Activated CD8-positive, alpha-beta memory T cell treated with anti-CD3 and anti-CD28 coated beads for 24 hours (primary cell): Measurements from ENCODE around the gene RGS9.

Experiments
- DNase-seq: peaks from one replicate; pipeline ENCODE4 v3.0.0-alpha.2; 2020

Gene RGS9

DNA sequence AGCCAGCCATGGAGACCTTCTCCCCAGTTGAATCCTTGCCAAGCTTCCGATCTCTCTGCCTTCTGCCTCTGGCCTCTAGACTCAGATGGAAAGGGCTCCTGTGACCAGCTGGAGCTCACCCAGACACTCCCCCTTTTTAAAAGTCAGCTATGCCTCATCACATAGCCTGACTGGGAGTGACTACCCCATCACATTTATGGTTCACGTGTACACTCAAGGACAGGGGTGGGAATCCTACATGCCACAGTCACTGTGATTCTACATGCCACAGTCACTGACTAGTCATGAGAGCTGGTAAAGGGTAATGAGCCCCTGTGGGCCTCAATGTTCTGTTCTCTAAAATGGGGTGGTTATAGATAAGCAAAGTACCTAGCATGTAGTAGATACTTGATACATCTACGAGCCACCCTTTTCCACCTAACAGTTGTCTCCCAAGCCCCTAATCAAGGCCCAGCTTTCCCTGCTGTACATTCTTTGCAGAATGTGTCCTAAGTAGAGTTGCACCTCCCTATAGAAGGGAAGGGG is 85.1 kb downstream of the RGS9 start:
- DNase-seq = no peak

DNA sequence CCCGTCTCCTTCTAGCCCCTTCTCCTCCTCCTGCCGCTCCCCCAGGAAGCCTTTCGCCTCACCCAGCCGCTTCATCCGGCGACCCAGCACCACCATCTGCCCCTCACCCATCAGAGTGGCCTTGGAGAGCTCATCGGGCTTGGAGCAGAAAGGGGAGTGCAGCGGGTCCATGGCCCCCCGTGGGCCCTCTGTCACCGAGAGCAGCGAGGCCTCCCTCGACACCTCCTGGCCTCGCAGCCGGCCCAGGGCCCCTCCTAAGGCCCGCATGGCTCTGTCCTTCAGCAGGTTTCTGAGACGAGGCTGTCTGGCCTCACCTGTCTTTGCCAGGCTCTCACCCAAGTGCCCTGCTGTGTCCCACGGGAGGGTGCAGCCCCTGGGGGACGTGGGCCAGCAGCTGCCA is 87.9 kb downstream of the RGS9 start:
- DNase-seq = no peak

DNA sequence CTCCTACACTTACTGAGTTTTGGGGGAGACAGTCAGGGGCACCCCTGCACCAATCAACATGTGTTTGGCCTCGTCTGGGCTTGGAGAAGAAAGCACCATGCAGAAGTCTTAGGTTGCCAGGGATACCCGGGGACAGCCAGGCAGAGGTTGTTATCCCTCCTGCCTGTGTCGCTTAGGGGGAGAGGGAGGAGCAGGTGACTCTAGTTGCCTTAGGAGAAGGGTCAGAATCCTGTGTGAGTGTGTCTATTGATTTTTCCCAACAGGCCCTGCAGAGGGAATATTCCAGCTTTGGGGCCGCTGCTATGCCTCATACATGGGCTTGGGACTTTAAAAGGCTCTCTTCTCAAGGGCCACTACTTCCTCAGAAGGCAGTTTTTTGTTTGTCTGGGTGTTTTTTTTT is 89.1 kb downstream of the RGS9 start:
- DNase-seq = no peak

DNA sequence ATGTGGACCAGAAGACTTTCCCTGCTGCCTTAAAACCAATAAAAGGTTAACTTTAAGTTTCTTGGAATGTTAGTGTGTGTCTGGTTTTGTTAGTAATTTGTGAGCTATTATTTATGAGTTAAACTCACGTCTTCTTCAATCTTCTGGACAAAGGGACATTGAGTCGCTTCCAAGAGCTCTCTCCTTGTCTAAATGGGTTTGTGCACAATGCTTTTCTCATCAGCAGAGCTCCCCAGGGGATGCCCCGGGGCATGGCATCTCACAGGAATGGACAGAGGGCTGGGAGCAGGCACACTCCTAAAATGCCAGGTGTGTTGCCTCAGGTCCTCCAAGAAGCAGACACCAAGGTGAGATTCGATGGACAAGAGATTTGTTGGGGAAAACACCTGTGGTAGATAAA is 90.5 kb downstream of the RGS9 start:
- no peak for DNase-seq

DNA sequence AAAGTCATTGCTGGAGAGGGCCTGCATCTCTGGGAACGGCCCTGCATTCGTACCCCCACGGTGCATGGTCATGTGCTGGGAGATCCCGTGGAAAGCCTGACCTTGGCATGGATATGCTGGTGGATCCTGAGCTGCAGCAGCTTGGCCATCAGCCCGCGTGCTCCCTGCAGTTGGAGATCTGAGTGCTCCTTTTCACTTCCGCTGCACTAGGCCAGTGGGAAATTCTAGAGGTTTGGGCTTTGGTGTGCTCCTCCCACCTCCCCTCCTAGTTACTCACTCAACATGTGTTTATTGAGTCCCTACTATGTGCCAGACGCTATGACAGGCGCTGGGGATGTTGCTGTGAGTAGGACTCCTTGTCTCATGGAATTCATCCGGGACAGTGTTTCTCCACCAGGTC is 91.1 kb downstream of the RGS9 start:
- no peak for DNase-seq

DNA sequence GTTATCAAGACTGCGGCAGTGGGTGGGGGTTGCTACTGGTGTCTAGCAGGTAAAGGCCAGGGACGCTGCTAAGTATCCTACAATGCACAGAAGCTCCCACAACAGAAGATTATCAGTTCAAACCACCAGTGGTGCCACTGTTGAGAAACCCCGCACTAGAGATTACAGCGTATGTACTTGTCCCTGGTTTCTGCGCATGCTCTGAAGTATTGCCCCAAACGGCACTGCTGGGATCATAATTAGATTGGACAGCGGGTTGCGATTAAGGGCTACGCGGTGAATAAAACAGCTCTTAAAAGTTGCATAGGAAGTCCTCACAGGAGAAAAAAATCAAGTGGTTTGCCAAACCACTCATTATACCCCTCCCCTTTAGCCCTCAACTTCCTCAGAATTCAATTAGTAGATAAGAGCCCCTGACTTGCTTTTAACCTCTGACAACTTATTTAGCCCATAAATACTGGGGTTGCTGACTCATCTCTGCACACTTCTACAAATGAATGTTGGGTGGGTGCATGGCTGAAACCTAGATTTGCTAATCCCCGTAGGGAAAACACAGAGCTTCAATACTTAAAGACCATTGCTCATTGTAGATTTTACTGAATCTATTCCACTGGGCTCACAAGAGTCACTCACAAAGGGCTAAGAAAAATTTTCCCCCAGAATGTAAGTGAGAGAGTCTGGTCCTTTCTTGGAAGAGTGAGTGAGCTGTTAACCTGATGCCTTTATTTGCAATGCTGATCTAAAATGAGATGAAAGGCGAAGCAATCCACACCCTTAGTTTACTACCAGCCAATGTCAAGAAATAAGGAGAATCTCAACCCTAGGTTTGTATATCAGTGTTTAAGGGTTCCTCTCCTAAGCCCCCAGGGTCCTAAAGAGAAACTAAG is 91.8 kb downstream of the RGS9 start:
- DNase-seq = peak; percentile 74

DNA sequence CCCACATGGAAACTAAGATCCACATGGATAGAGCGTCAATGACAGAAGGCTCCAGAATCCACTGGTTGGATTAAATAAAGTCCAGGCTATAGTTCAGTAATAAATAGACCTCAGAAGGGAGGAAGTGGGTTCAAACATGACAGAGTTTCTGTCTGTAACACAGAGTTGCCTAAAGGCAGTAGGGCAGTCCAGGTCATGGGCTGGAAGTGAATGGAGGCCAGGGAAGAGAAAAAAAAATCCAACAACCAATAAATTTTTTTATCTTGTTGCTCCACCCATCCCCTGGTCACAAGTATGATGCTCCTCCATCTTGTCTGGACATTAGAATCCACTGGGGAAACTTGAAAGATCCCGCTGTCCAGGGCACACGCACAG is 92.4 kb downstream of the RGS9 start:
- no peak for DNase-seq

DNA sequence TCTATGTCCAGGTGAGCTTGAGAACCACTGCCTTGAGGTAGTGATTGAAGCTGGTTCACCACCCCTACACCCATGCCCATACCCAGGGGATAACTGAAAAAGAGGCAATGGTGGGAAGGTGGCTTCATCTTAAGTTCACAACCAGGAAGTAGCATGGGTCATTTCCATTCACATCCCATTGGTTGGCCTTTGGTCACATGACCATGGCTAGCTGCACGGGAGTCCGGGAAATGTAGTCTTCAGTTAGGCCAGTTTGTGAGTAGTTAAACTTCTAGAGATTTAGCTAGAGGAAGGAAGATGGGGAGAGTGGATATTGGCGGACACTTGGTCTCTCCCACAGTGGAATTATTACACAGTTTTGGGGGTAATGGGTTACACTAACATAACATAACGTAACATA is 92.9 kb downstream of the RGS9 start:
- no peak for DNase-seq

DNA sequence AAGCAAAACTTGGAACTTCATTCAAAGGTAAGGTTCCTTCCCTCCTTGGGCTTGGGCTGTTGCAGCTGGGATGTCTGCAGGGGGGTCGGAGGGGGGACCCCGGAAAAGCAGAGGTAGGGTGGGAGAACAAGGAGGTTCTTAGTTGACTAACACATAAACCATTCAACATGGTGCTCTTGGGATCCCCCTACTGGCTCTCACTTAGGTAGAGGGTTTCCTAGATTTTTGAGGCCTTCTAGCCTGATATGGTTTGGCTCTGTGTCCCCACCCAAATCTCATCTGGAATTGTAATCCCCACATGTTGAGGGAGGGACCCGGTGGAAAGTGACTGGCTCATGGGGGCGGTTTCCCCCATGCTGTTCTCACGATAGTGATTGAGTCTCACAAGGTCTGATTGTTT is 93.9 kb downstream of the RGS9 start:
- DNase-seq = no peak

DNA sequence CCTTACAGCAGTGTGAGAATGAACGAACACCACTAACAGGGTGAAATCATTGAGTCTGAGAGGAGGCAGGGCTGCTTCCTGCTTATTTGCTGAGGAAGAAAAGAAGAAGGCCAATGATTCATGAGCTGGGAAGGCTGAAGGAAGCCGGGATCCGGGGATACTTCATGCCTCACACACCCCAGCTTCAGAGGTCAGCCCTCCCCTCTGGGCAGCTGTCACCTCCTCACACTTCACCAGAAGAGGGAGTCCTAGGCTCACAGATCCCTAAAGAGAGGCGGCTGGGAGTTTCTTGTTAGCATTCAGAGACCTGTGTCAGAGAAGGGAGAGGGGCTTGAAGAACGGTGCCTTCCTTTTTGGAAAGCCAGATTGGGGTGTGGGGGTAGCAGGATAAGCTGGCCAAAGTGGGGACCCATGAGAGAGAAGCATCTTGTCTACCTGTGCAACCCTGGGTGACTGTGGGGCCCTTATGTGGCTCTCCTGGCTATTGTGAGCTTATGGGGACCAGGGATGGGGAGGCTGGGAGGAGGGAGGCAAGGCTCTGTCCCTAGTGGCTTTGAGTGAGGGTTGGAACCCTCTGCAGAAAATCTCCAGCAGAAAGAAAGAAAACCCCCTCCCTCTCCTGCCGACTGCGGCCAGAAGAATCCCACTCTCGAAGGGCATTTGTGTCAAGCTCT is 94.6 kb downstream of the RGS9 start:
- no peak for DNase-seq

DNA sequence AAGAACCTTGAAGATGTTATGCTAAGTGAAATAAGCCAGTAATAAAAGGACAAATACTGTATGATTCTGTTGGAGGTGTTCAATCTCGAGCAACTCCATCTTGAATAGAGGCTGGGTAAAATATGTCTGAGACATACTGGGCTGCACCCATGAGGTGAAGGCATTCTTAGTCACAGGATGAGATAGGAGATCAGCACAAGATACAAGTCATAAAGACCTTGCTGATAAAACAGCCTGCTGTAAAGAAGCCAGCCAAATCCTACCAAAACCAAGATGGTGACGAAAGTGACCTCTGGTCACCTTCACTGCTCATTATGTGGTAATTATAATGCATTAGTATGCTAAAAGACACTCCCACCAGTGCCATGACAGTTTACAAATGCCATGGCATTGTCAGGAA is 98.1 kb downstream of the RGS9 start:
- no peak for DNase-seq

DNA sequence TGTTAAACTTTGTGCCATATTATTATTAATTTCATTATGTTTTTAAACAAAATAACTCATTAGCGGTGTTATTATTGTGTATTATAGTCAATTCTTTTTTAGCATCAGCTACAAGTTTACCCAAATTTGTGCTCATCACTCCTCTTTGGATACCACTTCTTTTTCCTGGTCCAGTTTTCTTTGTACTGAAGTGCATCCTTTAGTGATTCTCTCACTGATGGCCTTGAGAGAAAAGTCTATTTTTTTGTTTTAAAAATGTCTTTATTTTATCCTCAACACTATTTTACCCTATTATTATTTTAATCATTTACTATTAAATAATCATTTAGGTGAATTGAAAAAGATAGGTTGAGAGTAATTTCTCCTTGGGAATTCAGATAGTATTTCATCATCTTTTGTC is 99.2 kb downstream of the RGS9 start:
- no peak for DNase-seq

DNA sequence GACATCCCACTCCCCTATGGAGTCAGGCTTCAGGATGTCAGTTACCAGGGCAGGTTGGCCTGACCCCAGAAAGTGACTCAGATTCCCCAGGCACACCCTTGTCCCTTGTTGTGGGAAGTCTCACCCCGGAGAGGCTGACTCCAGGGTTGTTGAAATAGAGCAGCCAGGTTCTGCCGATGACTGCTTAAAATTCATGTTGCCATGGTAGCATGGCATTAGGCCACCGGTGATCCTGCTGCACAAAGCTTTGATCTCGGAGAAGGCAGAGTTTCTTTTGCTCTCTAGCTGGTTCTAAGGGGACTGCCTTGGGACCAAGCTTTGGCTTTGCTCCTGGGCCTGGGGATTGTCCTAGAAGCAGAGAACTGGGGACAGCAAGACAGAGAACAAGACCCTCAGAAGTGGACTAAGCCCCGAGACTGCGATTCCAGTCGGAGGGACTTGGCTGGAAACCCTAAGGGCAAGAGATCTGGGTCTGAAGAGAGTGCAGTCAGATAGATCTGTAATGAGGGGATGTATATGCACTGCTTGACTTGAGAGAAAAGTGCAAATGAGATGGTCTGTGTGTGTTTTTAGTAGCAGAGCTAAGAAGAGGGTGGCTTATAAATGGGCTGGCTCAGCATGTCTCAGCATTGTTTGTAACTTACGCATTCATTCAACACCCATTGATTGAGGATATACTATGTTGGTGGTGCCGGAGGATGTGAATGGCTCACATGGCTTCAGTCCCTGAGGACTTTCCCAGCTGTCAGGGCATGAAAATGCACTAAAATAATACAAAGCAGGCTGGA is 106.9 kb downstream of the RGS9 start:
- no peak for DNase-seq

DNA sequence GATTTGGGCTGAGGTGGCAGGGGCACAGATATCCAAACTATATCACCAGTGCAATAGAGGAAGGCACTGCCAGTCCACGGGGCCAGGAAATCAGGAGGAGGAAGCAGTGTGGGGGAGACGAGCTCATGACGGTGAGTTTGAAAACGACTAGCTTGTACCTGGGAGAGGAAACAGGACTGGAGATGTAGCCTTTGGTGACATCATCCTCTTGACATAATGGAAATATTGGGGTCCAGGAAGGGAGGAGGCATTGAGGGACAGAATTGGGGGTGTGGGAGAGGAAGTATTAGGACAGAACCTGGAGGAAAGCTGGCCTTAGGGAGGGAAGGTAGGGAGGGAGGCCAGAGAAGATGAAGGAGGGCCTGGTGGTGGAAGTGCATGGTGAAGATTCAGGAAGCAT is 109.1 kb downstream of the RGS9 start:
- DNase-seq = no peak

DNA sequence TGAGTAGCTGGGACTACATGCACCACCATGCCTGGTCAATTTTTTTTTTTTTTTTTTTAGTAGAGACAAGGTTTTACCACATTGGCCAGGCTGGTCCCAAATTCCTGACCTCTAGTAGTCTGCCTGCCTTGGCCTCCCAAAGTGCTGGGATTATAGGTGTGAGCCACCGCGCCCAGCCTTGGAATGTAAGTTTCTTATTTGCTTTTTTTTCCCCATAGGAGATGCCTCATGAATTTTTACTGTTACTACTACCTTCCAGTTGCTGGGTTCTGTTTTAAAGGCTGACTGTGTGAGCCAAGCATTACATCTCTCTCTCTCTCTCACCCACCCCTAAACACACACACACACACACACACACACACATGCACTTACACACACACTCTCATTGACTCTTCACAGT is 112.6 kb downstream of the RGS9 start:
- DNase-seq = no peak

DNA sequence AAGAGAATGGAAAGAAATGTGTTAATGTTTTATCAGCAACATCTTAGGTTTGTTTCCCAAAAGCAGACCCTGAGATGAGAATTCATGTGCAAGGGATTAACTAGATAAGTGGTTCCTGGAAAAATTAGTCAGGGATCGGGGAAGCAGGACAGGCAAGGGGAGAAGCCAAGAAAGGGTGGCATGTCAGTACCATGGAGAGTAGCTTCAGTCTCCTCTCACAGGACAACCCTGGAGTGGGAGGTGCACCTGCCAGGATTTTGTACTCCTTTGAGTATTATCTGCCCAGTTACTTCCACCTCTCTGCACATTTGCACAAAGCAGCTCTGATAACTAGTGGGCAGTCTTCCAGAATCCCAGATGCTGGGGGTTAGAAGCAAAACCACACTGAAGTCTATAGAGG is 117.0 kb downstream of the RGS9 start:
- DNase-seq = no peak

DNA sequence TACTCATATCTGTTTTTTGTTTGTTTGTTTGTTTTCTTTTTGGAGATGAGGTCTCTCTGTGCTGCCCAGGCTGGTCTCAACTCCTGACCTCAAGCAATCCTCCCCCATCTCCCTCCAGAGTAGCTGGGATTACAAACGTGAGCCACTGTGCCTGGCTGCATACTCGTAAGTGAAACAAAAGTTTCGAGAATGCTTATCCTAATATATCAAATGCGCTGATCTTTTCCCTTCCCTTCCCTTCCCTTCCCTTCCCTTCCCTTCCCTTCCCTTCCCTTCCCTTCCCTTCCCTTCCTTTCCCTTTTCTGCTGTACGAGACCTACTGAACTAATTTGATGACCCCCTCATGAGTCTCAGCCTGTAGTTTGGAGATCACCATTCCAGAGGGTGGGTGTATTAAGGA is 122.1 kb downstream of the RGS9 start:
- DNase-seq = no peak

DNA sequence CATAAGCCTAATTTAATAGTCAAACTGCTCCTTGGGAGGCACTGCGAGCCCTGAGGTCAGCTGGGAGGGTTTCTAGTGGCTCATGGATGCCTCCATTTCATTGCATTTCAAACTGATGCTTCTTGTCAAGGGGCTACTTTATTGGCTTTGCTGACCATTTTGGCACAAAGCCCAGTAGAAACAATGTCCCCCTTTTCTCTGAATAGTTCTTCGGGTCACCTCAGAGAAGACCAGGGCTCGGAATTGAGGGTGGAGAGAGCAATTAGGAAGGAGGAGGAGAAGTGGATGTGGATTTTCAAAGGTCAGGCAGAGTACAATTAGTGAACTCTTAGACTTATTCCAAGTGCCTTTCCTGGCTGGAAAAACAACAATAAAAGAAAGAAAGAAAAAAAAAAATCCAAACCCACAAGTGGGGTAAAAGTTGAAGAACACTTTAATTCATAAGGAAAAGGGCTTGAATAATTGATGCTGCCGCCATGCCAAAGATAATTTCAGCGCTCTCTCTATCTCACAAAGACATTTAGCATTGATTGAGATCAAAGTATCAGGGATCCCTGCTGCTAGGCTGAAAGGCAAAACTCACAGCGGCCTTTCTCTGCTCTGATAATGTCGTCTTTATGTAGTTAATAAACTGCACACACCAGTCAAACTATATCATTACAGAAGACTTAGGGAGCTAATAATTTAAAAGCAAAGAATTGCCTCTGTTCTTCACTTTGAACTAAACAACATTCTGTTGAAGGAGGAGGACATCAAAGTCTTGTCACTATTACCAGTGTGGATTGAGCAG is 122.7 kb downstream of the RGS9 start:
- no peak for DNase-seq

DNA sequence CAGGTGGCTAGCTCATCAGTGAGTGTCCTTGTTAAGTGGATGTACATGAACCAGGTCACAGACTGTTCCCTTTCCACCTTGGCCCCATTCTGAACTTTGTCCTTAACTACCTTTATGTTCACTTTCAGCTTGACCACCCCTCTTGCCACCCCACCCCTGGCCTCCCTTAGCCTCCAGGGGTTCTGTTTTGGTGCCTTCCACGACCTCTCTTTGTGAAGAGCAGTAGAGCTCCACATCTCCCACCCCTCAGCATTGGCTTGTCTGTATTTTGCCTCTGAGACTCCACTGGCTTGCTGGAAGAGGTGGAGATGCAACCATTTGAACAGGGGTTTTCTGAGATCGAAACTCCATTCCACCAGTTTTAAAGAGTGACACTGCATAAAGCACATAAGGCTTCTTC is 123.5 kb downstream of the RGS9 start:
- DNase-seq = no peak

DNA sequence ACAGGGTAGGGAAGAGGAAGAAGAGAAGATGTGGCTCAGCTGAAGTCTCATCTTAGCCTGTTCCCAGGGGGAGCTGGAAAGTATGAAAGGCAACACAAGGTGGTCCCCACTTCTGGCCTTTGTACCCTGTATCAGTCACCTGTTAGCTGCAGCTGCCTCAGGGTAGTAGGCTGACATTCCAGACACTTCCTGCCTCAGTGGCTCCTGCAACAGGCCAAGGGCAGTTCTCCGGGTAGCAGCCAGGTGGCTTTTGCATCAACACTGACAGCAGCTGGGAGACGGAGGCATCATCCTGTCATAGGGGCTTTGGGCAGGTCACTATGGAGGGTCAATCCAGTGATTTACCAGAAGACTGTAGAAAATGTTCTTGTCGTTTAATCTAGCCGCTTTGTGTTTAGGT is 124.0 kb downstream of the RGS9 start:
- no peak for DNase-seq

DNA sequence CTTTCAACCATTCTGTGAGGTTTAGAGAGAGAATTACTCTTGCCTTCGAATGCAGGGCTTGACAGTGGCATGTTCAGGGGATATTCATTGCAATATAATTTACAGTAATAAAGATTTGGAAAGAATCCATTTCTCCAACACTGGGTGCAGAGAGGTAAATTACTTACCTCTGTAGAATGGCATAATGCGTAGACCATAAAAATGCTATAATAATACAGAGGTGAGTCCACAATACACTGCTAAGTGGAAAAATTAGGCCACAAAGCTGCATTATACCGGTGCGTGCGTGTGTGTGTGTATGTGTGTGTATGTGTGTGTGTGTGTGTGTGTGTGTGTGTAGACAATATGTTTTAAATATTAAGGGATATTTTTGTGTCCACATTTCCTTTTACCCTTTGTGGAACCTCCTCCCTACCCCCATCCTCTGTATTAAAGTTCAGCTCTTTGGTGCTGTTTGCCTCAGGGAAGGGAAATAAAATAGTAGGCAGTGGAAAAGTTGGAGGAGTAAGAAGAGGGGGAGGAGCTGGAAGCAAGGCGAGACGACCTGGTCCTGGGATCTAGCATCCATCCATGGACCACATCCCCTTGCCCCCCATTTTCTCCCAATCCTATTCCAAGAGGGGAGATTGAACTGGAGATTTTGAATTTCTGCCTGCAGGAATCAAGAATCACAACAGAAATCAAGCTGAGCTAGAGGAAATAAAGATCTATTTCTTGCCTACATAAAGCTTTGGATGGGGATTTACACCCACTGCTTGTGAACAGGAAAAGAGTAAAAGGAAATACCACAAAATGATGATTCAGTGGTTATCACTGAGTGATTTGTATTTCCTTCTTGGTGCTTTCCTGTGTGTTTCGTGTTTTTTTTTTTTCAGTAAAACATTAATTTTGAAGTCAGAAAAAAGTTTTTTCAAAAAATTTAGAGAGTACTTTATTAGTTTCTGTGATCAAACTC is 124.8 kb downstream of the RGS9 start:
- no peak for DNase-seq

DNA sequence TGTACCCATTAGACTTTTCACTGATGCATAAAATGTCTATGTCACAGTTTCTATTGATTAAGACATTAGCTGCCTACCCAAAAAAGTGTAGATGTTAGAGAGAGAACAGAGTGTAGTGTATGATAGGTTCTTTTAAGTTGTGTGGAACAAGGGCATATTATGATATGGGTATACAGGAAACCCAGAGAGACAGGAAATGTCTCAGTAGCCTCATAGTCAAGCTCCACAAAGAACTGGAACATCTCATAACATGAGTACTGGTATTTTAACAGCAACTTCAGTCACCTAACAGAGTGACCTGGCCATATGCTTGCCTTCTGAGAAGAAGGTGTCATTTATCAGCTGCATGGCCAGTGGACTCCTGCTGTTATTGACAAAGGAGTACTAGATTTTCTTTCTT is 128.1 kb downstream of the RGS9 start:
- DNase-seq = no peak
